NCI-H128 (cell line): ENCODE measurements around the gene GSN.

Experiments used
- DNase-seq: peaks from one replicate; lab custom pipeline; 2025; ENCODE audit not compliant: unreplicated experiment; lab: John Stamatoyannopoulos, UW

The GSN gene

GRCh38 chr9:121368745-121369144 lies 100.8 kb downstream of the GSN start:
- DNase-seq = no peak

GRCh38 chr9:121369595-121370265 lies 101.8 kb downstream of the GSN start, which contains the start of gene STOM:
Gene STOM (minus strand): TSS chr9:121370250. CDS start chr9:121370187, 63 bp downstream.
- no peak for DNase-seq

GRCh38 chr9:121371495-121372061 lies 103.6 kb downstream of the GSN start:
- DNase-seq = no peak

- DNase-seq = no peak
Measured at GRCh38 chr9:121372239-121373010, 104.5 kb downstream of the GSN start.

GRCh38 chr9:121373011-121373729 lies 105.2 kb downstream of the GSN start:
- no peak for DNase-seq

GRCh38 chr9:121376214-121376830 lies 108.4 kb downstream of the GSN start:
- no peak for DNase-seq

GRCh38 chr9:121380846-121381245 lies 112.9 kb downstream of the GSN start:
- DNase-seq = no peak
